HG02678 (cell line): ENCODE measurements around the gene TRAPPC11.
"Not testable (repeated sequence)": the region's sequence is repeated elsewhere in the genome, so short reads cannot be mapped to it uniquely, and the experiment has no call there.

Experiments used
- ATAC-seq: cut with Tn5 transposase; IDR thresholded peaks from one replicate; pipeline ENCODE4 v1.9.1; 2021; ENCODE audit warnings: mild to moderate bottlenecking, moderate library complexity; ENCODE audit not compliant: unreplicated experiment

The TRAPPC11 gene

DNA sequence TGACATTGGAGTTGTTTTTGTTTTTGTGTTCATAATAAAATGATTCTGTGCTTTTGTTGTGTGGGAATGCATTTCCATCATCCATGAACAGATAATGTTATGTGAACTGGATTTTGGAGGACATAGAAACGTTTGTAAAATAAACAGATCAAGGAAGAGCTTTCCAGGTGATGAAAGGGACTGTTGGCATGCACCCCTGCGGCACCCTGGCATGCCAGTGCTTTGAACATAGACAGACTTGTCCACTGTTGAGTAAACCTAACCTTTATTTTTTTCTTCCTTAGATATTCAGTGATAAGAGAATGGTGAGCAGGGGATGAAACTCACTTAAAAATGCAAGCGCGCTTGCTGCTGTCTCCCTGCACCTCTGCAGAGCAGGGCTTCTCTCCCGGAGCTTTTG is 59.8 kb downstream of the TRAPPC11 start:
- no peak for ATAC-seq

DNA sequence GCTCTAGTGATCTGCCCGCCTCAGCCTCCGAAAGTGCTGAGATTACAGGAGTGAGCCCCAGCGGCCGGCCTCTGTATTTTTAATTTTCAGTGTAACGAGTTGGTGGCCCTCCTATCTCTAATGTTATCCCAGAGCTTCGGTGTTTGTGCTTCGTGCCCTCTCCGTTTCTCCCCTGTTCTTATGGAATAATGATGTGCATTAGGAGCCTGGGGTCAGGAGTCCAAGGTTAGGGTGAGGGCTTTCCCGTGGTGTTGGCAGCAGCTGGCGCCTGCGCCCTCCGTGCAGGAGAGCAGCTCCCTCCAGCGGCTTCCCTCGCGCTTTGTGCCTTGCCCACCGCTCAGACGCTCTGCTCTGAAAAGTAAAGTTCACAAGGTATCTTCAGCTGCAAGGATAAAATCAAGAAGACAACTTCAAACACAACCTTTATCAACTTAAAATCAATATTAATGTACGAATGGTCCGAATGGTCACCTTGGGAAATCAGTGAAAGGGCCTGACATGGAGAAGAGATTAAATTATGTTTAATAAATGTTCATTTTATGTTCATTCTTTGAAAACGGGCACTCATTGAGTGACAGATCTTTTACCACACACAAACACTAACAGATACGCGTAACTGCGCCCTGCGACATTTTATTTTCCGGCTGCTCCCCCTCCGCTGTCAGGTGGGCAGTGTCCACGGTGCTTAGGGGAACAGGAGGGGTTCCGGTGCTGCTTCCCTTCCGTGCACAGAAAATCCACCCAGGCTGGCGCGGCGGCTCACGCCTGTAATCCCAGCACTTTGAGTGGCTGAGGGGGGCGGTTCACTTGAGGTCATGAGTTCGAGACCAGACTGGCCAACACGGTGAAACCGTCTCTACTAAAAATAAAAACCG is 62.4 kb downstream of the TRAPPC11 start:
- no peak for ATAC-seq

DNA sequence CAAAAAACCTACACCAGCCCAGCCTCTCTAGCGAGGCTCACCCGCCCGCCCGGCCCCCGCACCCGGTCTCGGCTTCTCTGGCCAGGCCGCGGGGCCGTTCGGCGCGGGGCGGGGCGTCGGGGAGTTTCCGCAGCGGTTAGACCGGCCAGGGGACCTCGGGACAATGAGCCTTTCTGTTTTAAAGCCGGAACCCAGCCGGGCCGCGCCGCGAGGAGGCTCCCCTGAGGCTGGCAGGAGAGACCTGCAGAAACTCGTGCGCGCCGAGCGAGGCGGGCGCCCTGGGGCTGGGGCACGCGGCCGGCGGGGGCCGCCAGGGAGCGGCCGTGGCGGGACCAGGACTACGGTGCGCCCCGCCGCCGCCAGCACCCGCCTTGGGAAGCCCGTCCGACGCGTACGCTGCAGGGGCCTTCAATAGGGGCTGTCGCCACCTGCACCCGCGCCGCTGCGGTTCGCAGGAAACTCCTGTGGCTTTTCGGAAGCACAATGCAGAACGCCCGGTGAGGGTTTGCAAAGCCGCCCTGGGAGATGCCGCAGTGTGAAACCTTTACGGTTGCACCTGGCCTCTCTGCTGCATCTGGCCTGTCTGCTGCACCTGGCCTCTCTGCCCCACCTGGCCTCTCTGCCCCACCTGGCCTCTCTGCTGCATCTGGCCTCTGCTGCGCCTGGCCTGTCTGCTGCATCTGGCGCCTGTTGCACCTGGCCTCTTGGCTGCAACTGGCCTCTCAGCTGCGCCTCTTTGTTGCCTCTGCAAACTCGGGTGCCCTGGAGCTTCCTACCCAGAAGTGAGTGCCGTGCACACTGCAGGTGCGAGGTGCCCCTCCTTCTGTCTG is 63.9 kb downstream of the TRAPPC11 start:
- peak; percentile 80 for ATAC-seq

DNA sequence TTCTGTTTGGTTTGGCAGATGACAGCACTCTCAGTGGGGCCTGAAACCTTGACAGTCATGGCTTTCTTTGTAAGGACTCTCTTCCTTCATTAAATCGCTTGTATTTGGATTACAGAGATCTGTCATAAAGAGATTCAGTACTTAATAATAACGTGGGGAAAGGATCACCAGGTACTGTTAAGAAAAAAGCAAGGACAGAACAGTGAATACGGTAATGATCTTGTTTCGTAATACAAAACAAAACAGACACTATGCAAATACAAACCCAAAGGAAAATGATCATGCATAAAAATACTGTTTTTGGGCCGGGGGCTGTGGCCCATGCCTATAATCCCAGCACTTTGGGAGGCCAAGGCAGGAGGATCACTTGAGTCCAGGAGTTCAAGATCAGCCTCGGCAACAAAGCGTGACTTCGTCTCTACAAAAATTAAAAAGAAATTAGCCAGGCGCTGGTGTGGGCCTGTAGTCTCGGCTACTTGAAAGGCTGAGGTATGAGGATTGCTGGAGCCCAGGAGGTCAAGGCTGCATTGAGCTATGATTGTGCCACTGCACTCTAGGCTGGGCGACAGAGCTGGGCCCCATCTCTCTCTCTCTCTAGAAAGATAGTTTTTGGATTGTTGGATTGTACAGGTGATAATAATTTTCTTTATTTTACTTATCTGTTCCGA is 64.6 kb downstream of the TRAPPC11 start:
- no peak for ATAC-seq

DNA sequence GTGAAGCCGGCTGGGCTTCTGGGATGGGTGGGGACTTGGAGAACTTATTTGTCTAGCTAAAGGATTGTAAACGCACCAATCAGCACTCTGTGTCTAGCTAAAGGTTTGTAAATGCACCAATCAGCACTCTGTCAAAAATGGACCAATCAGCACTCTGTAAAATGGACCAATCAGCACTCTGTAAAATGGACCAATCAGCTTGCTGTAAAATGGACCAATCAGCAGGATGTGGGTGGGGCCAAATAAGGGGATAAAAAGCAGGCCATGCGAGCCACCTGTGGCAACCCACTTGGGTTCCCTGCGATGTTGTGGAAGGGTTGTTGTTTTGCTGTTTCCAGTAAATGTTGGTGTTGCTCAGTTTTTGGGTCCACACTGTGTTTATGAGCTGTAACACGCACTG is 66.5 kb downstream of the TRAPPC11 start:
- not testable (repeated sequence) for ATAC-seq

DNA sequence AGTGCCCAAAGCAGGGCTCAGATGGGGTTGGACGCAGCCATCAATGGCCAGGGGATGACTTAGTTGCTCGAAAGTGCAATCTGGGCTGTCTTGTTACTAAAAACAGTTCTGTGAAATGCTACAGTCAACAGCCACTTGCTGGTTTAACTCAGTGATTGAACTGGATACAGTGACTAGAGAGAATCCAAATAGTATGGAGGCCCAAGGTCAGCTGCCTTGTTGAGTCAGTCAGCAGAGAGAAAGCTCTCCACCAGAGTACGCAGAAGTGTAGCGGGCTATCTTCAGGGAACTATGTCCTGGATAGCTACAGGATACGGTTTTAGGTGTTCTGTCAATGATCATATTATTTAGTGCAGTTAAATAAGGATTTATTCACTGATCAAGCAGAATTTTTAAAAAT is 68.4 kb downstream of the TRAPPC11 start:
- ATAC-seq: no peak

DNA sequence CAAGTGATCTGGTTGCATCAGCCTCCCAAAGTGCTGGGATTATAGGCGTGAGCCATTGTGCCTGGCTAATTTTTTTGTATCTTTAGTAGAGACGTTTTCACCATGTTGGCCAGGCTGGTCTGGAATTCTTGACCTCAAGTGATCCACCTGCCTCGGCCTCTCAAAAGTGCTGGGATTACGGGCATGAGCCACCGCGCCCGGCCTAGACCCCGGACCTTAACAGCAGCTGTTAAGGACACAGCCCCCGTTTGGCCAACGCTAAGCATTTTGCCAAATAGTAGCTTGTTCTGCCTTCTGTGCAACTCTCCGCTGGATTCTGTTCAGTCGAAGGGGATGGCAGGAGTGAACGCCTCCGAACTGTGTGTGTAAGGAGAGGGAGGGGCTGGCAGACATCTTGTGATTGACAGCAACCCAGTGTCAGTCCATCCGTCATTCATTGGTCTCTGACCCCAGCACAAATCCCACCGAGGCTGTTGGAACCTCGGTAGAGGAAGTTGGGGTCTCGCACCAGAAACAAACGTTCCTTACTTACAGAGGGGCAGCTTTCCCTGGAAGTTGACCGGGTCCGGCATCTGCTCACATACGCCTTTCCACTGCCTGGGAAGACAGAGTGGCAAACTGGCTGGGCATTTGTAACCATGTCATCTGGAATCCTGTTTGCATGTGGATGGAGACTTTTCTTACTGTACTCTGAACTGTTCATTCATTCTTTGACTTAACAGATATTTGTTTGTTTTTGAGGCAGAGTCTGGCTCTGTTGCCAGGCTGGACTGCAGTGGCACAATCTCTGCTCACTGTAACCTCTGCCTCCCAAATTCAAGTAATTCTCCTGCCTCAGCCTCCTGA is 69.4 kb downstream of the TRAPPC11 start:
- no peak for ATAC-seq

DNA sequence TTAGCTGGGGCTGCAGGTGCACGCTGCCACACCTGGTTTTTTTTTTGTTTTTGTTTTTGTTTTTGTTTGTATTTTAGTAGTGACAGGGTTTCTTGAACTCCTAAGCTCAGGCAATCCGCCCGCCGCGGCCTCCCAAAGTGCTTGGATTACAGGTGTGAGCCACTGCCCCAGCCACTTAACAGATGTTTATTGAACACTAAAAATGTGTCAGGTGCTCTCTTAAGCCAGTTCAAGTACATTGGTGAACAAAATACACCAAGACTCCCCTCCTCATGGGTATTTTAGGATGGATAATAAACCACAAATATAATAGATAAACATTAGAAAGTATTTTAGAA is 69.9 kb downstream of the TRAPPC11 start:
- ATAC-seq: no peak

DNA sequence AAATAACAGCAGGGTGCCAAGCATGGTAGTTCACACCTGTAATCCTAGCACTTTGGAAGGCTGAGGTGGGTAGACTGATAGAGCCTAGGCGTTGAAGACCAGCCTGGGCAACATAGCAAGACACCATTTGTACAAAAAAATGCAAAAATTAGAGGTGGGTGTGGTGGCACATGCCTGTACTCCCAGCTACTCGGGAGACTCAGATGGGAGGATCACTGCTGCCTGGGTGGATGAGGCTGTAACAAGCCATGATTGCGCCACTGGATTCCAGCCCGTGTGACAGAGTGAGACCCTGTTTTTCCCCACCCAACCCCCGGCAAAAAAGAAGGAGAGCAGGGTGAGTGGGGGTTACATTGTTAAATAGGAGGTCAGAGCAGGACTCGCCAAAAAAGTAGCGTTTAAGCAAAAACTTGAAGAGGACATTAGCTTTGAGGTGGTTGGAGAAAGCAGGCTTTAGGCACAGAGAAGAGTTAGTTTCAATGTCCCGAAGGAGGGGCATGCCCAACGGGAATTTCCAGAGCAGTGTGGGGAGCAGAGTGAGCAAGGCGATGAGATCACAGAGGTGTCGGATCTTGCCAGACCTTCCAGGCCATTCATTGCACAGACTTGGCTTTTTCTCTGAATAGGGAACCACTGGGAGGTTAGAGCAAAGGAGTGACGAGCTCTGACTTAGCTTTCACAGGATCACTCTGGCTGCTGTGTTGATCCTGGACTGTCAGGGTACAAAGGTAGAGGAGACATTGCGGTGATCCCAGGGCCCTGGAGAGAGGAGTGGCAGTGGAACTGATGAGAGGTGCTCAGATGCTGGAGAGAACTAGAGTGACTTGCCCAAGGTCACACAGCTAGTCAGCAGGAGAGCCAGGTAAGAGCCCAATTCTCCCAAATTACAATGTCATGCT is 70.6 kb downstream of the TRAPPC11 start:
- no peak for ATAC-seq

DNA sequence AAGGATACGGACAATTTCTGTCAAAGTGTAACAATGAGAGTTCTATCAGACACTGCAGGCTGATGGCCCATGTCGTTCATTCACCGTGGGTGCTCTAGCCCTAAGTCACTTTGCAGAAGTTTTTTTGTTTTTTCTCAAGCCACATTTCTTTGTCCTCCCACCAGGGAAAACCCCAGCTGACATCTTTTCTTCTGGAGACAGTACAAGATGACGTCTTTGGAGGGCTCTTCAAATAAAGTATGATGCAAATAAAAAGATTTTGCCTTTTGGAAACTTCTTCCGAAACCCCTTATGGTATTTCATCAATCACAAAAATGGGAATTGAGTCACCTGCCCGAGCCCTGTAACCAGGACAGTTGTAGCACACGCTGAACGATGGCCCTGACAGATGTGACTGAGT is 73.2 kb downstream of the TRAPPC11 start:
- ATAC-seq: no peak

DNA sequence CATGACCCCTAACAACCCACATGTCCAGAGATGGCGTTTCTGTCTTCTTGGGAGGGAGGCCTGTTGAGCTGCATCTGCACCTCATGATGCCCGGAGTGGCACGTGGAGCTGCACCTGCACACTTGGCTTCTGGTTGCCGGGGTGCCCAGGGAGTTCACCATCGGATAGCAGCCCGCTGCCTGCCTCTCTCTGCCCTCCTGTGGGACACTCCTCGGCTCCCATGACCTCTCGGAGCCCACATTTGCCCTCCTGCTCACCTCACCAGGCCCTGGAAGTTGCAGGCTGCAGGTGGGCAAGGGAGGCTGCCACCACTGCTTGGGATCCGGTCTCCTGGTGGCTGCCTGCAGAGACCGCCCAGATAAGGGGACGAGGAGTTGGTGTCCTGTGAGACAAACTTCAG is 74.1 kb downstream of the TRAPPC11 start:
- no peak for ATAC-seq

DNA sequence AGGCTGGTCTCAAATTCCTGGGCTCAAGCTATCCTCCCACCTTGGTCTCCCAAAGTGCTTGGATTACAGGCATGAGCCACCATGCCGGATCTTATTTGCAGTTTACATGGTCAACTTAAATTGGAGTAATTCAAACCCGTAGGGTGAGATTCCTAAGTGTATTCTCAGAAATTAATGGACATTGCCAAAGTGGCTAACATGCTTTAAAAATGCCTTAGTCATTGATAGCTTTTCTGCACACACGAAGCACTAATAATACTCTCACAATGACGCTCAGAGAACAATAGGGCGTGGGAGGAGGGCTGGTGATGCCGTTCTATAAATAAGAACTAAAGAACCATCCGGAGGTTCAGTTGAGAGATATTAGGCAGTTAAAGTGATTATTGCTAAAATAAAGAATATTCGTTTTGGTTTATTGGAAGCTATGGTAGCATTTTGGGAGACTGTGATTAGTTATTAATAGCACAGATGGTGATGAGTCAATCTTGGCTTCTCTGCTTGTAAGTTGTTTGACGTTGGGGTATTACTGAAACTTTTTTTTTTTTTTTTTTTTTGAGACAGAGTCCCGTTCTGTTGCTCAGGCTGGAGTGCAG is 79.1 kb downstream of the TRAPPC11 start:
- ATAC-seq: no peak

DNA sequence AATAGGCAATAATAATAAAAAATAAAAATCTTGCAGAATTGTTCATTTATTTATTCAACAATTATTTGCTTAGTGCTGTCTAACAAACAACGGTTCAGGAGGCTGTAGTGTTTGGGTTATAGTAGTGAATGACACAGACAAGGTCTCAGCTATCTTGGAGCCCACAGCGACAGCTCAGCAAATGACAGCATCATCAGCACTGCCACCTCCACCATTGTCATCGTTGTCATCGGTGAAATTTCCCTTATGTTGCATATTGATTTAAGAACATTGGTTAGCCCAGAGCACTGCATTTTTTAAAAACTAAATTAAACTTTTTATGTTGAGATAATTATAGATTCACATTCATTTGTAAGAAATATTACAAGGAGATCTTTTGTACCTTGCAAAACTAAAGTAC is 79.9 kb downstream of the TRAPPC11 start:
- ATAC-seq: no peak

DNA sequence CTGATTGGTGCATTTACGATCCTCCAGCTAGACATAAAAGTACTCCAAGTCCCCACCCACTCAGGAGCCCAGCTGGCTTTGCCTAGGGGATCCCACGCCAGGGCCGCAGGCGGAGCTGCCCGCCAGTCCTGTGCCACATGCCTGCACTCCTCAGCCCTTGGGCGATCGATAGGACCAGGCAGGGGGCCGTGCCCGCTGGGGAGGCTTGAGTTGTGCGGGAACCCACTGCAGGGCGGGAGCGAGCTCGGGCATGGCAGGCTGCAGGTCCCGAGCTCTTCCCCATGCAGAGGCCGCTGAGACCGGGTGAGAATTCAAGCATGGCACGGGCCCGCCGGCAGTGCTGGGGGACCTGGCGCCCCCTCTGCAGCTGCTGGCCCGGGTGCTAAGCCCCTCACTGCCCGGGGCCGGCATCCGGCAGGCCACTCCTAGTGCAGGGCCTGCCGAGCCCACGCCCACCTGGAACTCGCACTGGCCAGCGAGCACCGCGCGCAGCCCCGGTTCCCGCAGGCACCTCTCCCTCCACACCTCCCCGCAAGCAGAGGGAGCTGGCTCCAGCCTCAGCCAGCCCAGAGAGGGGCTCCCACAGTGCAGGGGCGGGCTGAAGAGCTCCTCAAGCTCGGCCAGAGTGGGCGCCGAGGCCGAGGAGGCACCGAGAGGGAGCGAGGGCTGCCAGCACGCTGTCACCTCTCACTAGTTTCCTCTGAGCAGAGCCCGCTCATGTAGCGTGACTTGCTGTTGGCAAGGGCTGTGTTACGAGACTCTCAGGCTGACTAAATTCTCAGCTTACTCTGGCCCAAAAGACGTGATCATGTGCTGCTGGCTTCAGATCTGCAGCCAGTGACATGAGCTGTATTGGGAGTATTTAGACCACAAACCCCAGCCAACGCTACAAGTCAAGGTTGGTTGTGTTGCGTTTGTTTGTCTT is 87.5 kb downstream of the TRAPPC11 start:
- ATAC-seq: no peak

DNA sequence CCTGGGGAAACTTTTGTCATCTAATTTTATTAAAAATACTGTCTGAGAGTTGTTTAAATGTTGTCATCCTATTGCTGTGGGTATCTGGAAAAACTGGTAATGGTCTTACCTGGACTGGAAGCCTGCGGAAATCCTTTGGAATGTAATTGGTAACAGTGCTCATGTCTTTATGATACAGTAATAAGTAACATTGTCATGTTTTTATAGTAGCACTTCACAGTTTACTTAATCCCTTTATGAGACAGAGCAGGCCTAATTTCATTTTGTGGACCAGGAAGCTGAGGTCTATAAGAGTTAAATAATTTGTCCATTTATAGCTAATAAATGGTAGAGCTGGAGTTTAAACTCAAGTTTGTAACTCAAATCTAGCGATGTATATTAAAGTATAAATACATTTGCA is 88.3 kb downstream of the TRAPPC11 start:
- ATAC-seq: no peak

DNA sequence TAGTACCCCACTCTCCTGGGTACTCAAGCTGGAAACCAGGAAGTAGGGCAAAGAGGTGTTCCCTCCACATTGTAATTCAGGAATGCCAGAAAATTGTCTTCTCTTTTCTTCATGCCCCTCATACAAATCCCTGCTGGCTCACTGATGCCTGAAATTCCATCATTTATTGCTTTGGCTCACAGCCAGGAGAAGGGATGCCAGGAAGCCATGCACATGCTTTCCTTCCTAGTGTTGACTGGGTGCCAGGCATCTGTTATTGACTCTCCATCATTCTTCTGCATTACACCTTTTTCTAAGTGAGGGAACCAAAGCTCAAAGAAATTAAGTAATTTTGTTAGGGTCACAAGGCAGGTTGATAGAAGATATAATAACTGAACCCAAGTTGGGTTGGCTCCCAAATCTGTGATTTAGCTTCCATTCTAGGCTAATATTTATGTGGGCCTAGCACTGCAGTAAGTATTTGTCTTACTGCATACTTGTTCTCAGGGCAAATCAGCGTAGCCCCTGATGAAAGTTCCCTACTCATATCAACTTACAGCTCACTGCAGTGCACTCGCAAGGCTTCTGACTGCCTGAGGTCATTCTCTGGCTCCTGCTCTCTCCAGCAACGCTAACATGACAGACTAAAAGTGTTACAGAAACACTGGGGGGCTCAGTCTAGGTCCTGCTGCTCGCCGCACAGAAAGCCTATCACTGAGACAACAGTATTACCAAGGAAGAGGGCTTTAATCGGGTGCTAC is 89.0 kb downstream of the TRAPPC11 start:
- no peak for ATAC-seq

DNA sequence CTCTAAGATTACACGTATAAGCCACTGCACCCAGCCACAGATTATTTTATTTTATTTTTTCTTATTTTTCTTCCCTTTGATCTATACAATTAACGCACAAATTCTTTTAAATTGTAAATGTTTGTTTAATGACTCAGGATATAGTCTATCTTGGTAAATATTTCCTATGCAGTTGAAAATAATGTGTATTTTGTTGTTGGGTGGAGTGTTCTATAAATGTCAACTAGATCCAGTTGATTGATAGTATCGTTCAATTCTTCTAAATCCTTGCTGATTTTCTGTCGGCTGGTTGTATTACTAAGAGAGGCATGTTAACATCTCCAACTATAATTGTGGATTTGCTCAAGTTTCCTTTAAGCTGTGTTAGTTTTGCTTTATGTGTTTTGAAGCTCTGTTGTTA is 92.0 kb downstream of the TRAPPC11 start:
- ATAC-seq: no peak

DNA sequence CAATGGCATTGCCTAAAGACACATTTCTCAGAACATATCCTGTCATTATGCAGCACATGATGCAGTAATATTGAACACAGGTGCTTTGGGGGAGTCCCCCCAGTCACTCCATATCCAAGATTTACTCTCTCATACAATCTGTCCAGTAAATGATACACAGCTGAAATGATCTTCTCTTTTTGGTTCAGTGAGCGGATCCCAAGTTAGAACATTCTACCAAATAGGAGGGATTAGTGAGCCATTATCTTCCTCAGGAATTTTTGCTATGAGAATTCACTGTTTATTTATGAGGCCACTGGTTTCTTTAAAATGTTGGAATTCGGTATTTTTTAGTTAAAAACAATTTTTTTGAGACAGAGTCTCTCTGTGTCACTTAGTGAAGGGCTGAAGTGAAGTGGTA is 96.5 kb downstream of the TRAPPC11 start:
- no peak for ATAC-seq
